HG02588 (cell line): ENCODE results near the gene RANBP10.
"Not testable (repeated sequence)": the region's sequence is repeated elsewhere in the genome, so short reads cannot be mapped to it uniquely, and the experiment has no call there.

Source experiments
- ATAC-seq: cut with Tn5 transposase; IDR thresholded peaks from one replicate; pipeline ENCODE4 v1.9.1; 2021; ENCODE audit warnings: mild to moderate bottlenecking, moderate library complexity; ENCODE audit not compliant: unreplicated experiment

The RANBP10 gene

GRCh38 chr16:67806428-67807147 lies at the start of gene RANBP10, which contains the start of gene TSNAXIP1:
Gene RANBP10 (minus strand): TSS chr16:67806560. CDS start chr16:67806536, 24 bp downstream.
Gene TSNAXIP1 (plus strand): TSS chr16:67806889. CDS start chr16:67807150, 261 bp downstream.
- peak; percentile 87 for ATAC-seq

GRCh38 chr16:67855789-67856188 lies 49.4 kb upstream of the RANBP10 start:
- no peak for ATAC-seq

- ATAC-seq: no peak
Observed at GRCh38 chr16:67853670-67854069, 47.3 kb upstream of the RANBP10 start.

GRCh38 chr16:67848118-67848517 lies 41.8 kb upstream of the RANBP10 start:
- no peak for ATAC-seq

- ATAC-seq: peak; percentile 37
Observed at GRCh38 chr16:67847064-67847861, 40.9 kb upstream of the RANBP10 start, which contains the start of gene CENPT. Gene CENPT (minus strand): TSS chr16:67847693. CDS start chr16:67833859, 13,834 bp downstream.

- peak; percentile 56 for ATAC-seq
Observed at GRCh38 chr16:67846320-67847063, 40.1 kb upstream of the RANBP10 start, which contains the start of gene NUTF2. Gene NUTF2 (plus strand): TSS chr16:67846933. CDS start chr16:67865131, 18,198 bp downstream.

- no peak for ATAC-seq
Observed at GRCh38 chr16:67846063-67846319, 39.6 kb upstream of the RANBP10 start.

GRCh38 chr16:67845291-67846062 lies 39.1 kb upstream of the RANBP10 start:
- no peak for ATAC-seq

GRCh38 chr16:67844497-67844896 lies 38.1 kb upstream of the RANBP10 start:
- no peak for ATAC-seq

- ATAC-seq: no peak
Observed at GRCh38 chr16:67843343-67843765, 37.0 kb upstream of the RANBP10 start.

GRCh38 chr16:67842509-67843342 lies 36.4 kb upstream of the RANBP10 start:
- ATAC-seq: peak; percentile 8

GRCh38 chr16:67841816-67842508 lies 35.6 kb upstream of the RANBP10 start, which contains the start of gene THAP11:
Gene THAP11 (plus strand): TSS chr16:67842320. CDS start chr16:67842555, 235 bp downstream.
- peak; percentile 39 for ATAC-seq

- ATAC-seq: no peak
Observed at GRCh38 chr16:67841198-67841815, 34.9 kb upstream of the RANBP10 start.

GRCh38 chr16:67837811-67838210 lies 31.5 kb upstream of the RANBP10 start:
- ATAC-seq: no peak

- not testable (repeated sequence) for ATAC-seq
Observed at GRCh38 chr16:67837190-67837589, 30.8 kb upstream of the RANBP10 start.

- ATAC-seq: no peak
Observed at GRCh38 chr16:67834242-67834614, 27.9 kb upstream of the RANBP10 start.

GRCh38 chr16:67833415-67834241 lies 27.3 kb upstream of the RANBP10 start:
- ATAC-seq: peak; percentile 97

GRCh38 chr16:67833030-67833414 lies 26.7 kb upstream of the RANBP10 start:
- no peak for ATAC-seq
